Posterior vena cava (tissue), 2 donors: Measurements from ENCODE around the gene LBX2. TPM values are rescaled to one million over a fixed set of nuclear protein-coding genes. Genes with fewer than 3 reads are reported as not detected.

Experiments
- DNase-seq: peaks from one replicate; pipeline ENCODE4 v3.0.0-alpha.2; 2020; ENCODE audit warnings: low spot score
- intact Hi-C, 2 donors: fragments of 100-400 bp; cut with DNase I; formaldehyde crosslinking; loops; one replicate each; pipeline versions ENCODE4 v1.14.1 to v1.14.2; 2022 to 2023
- long read RNA-seq, 2 donors: library from polyadenylated mRNA; unstranded; transcript quantifications; one replicate each; pipeline ENCODE4 v2.0.0, GENCODE V29; 2020 to 2021
- total RNA-seq, 2 donors: library from RNA; stranded (reverse); fragmentation: NEBNext Ultra II Directional; extraction: Animal tissue kit (Norgen Biotek cat#: 25700); gene quantifications; one replicate each; pipeline ENCODE4 v1.2.1, GENCODE V29; 2021
- donor health status: DM: yes; HTN: yes; CAD: no.
- donor health status: DM: yes; HTN: yes; CAD: no.

Gene LBX2, protein sequence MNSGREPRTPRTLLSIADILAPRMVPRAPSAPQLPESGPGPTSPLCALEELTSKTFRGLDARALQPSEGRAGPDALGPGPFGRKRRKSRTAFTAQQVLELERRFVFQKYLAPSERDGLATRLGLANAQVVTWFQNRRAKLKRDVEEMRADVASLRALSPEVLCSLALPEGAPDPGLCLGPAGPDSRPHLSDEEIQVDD
- total RNA-seq: 1 to 10 TPM in 1 of 2 donors, not detected in 1; 1.5 TPM
- long read RNA-seq, donor 1, partial matches to known transcripts: 0 of 1 reads
- long read RNA-seq, donor 1, other reads (novel, unspliced or antisense): 0 of 1 reads
- long read RNA-seq, donor 2, partial matches to known transcripts: 0 of 1 reads
- long read RNA-seq, donor 2, other reads (novel, unspliced or antisense): 1 of 1 reads

DNA sequence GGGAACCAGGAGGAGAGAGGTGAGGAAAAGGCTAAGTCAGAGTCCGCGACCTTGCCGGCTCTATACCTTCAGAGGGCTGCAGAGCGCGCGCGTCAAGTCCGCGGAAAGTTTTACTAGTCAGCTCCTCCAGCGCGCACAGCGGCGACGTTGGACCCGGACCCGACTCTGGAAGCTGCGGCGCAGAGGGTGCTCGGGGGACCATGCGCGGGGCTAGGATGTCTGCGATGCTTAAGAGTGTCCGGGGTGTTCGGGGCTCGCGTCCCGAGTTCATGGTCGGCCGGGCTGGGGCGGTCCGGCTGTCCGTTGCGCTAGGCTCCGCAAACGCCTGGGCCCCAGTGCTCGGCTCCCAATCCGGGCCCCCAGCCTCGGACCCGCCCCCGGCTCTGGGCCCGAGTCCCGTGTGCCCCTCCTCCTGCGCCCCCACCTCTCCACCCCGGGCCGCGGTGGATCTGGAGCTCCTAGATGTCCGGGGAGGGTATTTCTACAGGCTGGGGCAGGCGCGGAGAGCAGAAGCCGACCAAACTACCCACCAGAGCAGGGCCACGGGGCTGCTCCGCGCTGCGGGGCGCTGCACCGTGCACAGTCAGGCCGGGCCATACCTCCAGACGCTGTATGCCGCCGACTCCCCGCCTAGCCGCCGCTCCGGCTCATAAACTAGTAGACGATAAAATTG lies at the start of gene LBX2:
Gene LBX2 (minus strand): TSS at position 337 of the 673 bp plus-strand sequence. CDS start 66 bp downstream, at position 271.
- peak; percentile 80 for DNase-seq
- intact Hi-C loops: no loop called here

DNA sequence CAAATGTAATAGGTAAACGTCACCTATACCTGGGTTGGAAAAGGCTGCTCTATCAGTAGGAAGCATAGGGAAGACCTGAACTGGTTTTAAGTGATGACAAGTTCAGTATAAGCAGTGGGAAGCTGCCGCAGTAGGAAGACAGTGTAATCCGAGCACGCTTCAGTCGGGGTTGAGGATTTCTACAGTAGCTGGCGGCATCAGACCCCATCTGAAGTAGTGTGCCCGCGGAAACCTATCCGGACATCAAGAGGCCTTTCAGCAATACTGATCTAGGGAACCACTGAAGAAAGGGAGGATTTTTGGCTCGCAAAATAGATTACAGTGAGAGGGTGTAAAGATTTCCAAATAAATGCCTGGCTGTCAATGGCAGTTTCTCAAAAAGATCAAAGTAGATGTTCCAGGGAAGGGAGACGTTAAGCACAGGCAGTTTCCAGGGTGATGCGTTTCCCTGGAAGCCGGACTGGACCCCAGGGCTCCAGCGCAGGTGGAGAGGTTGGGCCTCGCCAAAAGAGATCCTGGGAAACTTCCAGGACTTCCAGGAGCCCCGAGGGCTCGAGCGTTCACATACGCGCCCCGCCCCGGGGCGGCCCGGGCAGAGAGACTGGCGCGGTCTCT lies 49.0 kb upstream of the LBX2 start:
- no peak for DNase-seq
- intact Hi-C loops: no loop called here

GRCh38 chr2:74546004-74546403 lies 46.6 kb upstream of the LBX2 start:
- intact Hi-C loops: no loop called here

DNA sequence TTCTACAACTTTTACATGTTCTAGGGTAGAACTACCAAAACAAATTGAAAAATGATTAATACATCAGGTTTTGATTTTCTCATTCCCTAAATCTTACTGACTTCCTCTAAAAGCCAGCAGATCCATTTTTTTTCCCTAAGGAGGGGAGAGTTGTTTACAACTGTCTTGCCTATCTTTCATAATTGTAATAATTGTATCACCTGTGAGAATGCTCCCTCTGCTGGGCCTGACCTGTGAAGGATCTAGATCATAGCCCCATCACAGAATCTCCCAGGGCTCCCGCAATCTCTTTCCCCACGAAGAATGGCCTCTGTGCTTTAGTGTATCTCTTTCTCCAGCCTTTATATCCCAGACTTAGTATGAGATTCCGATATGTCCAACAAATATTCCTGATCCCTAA lies 45.2 kb upstream of the LBX2 start:
- no peak for DNase-seq
- intact Hi-C loops: no loop called here

More at GRCh38 chr2:74546004-74546403, 46.6 kb upstream of the LBX2 start:
- DNase-seq: no peak

- intact Hi-C loops: loop anchor here in 1 of 2 donors (1.0 kb wide), 1 partner anchor 21 kb away; no protein-coding TSS in a partner anchor
- no peak for DNase-seq
These were observed 43.6 kb upstream of the LBX2 start for GRCh38 chr2:74542978-74543377.

DNA sequence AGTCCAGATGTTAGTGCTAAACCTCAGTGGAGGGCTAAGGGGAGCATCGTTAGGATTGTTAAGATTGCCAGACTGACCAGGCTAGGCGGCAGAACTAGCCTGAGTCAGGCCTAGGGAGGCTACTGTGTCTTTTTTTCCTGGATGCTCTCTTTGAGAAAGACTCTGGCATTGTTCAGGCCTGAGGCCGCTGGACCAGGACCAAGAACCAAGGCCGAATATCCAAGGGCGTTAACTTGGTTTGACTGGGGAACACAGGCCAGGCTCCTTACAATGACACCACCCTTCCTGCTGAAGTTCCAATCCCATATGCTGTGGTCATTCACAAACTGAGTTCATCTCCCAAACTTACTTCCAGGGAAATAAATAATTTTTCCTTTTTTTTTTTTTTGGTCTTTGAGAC lies 40.9 kb upstream of the LBX2 start:
- intact Hi-C loops: no loop called here
- peak; percentile 94 for DNase-seq

DNA sequence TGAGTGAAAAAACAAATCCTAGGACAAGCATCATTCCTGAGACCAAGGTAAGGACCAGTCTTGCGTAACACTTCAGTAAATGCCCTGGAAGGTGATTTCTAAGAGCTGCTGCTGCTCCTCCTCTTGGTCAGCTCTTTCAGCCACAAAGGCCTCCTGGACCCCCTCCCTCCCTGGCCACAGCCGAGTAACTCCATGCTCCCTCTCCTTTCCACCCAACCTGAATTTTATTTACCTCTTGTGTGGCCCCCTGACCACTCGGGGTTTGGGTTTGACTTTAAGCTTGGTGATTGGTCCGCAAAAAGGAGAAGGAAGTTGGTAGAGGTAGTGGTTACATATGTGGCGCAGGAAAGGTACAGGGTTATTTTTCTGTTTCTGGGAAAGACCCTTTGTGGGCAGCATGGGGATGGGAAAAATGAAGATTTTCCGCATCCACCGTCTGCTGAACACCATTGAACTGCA lies 39.5 kb upstream of the LBX2 start:
- DNase-seq: no peak
- intact Hi-C loops: no loop called here

GRCh38 chr2:74537140-74537539 lies 37.7 kb upstream of the LBX2 start:
- no peak for DNase-seq
- intact Hi-C loops: no loop called here

DNA sequence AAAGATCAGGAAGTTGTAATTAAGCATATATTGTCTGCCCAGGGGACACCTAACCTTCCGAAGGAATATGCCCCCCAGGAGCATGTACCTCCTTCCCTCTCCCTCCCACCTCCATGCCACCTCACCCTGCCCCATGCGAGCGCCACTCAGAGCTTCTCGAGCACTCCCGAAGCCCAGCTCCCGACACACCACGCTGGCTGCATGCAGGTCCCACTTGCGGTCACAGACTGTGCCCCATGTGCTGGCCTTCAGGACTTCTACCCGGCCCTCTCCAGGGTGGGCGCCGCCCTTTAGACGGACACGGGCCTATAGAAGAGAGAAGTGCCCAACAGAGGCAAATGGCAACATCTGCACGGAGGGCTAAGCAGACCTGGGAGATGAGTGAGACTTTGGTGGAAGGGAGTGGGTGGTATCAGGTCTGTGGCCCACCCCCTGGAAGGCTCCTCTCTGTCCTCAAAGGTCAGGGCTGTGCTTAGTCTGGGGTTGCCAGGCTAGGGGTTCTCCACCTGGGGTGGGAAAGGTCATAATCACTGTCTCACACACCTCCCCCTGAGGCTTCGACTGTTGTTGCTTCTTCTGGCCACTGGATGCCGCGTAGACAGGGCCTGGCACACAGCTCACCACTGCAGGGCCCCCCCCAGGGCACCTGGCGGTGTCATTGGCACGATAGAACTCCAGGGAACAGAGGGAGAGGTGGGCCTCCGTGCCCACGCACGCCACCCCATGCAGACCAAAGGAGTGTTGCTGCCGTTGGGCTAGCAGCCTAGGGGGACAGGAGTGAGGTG lies 37.0 kb upstream of the LBX2 start:
- intact Hi-C loops: no loop called here
- DNase-seq: no peak

- intact Hi-C loops: no loop called here
- no peak for DNase-seq
These were observed 36.1 kb upstream of the LBX2 start for GRCh38 chr2:74535440-74535965.

GRCh38 chr2:74534411-74534810 lies 35.0 kb upstream of the LBX2 start:
- intact Hi-C loops: no loop called here

DNA sequence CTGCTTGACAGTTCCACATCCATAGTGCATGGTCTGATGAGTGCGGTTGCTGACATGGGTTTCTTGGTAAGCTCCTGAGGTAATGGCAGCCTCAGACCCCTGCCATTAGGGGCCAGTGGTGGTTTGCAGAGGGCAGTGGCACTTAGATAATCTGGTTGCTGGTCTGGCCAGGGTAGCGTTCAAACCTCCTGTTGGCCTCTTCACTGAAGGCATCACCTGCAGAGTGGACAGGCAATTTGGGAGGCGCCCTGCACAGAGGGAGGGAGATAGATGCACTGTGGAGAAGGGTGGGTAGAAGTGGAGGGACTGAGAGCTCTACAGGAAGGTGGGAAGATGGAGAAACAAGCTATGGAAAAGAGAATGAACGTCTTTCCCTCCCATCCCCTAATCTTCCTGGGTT lies 34.1 kb upstream of the LBX2 start:
- intact Hi-C loops: no loop called here
- no peak for DNase-seq

More at GRCh38 chr2:74534411-74534810, 35.0 kb upstream of the LBX2 start:
- DNase-seq: no peak

GRCh38 chr2:74532222-74532621 lies 32.8 kb upstream of the LBX2 start:
- DNase-seq: no peak
- intact Hi-C loops: no loop called here

DNA sequence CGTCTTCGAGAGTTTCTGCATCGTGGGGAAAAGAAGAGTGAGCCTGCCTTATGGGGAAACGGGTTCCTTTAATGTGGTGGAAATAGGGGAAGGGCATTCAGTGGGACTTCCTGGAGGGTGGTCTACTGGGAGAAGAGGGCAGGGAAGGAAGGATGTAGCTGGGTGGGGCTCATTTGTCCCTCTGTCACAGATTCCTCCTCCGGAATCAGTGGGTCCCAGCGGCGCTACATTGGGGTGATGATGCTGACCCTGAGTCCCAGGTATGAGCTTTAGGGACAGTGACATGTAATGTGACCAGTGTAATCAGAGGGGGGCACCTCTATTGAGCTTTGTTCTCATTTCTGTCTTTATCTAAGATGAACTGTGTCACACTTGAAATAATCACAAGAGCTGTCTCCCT lies 32.3 kb upstream of the LBX2 start:
- DNase-seq: no peak
- intact Hi-C loops: no loop called here

GRCh38 chr2:74530239-74531187 lies 31.1 kb upstream of the LBX2 start:
- peak; percentile 88 for DNase-seq
- intact Hi-C loops: no loop called here

DNA sequence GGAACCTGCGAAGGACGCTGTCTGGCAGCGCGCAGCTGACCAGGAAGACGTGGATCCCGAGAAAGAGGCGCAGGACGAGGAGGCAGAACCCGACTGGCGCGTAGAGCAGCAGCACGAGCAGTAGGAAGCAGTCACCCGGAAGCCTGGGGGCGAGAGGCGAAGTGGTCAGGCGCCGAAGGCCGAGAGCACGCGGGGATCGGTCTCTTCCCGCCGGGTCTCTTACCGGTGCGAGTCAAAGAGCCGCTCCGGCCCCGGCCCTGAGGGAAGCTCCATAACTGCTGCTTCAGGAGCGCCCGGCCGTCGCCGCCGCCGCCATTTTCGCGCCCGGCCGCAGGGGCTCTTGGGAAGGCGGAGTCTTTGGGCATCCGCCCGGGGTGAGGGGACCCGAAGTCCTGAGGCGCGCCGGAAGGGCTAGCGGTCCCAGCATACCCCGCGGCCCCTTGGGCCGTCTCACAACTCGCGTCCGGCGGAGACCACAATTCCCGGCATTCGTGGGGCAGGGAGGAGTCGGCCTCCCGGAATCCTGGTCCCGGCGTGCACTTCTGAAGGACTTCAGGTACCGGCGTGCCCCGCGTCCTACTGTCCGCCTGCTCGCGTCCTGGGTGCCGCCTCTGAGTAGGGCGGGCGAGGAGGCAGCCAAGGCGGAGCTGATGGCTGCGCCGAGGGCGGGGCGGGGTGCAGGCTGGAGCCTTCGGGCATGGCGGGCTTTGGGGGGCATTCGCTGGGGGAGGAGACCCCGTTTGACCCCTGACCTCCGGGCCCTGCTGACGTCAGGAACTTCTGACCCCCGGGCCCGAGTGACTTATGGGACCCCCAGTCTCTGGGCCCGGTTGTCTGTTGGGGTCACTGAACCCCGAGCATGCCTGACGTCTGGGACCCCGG lies 30.2 kb upstream of the LBX2 start, which contains the start of the genes AUP1 and HTRA2:
Gene AUP1 (minus strand): TSS at position 350 of the 882 bp plus-strand sequence. CDS start 77 bp downstream, at position 273.
Gene HTRA2 (plus strand): TSS at position 577 of the 882 bp plus-strand sequence. CDS start 74 bp downstream, at position 651.
- intact Hi-C loops: no loop called here
- peak; percentile 100 for DNase-seq
